Effector memory CD8-positive, alpha-beta T cell (primary cell): ENCODE measurements around the gene TNRC6C.
A peak's percentile ranks its signal among the peaks of the same experiment; 100 is the strongest.
"Not testable (repeated sequence)": the region's sequence is repeated elsewhere in the genome, so short reads cannot be mapped to it uniquely, and the experiment has no call there.

Experiments used
- ATAC-seq: fragments of 150-1000 bp; cut with Tn5 transposase; replicated peaks from 2 replicates; pipeline ENCODE4 v1.10.0; 2021; ENCODE audit warnings: mild to moderate bottlenecking, moderate library complexity
- DNase-seq, 3 experiments: peaks; one replicate each; pipeline ENCODE4 v3.0.0; 2021
- H3K27ac Mint-ChIP-seq, 2 donors: one replicate each; pipeline ENCODE4 v1.8.0; 2022; ENCODE audit warnings: mild to moderate bottlenecking in 2 of 2, mixed read lengths in 2 of 2, moderate library complexity in 2 of 2
- H3K27me3 Mint-ChIP-seq, 2 donors: one replicate each; pipeline ENCODE4 v1.8.0; 2022; ENCODE audit warnings: mixed read lengths in 2 of 2
- H3K36me3 Mint-ChIP-seq: one replicate; pipeline ENCODE4 v1.8.0; 2022; ENCODE audit warnings: mild to moderate bottlenecking, moderate library complexity, mixed read lengths; ENCODE audit not compliant: insufficient read depth
- H3K4me1 Mint-ChIP-seq, 2 donors: one replicate each; pipeline ENCODE4 v1.8.0; 2022; ENCODE audit warnings: low read depth in 2 of 2, mixed read lengths in 2 of 2
- H3K4me3 Mint-ChIP-seq, 2 donors: one replicate each; pipeline ENCODE4 v1.8.0; 2022; ENCODE audit warnings: mild to moderate bottlenecking in 2 of 2, mixed read lengths in 2 of 2, moderate library complexity in 2 of 2
- H3K9me3 Mint-ChIP-seq, 2 donors: one replicate each; pipeline ENCODE4 v1.8.0; 2022; ENCODE audit warnings: mixed read lengths in 2 of 2

Gene TNRC6C

DNA sequence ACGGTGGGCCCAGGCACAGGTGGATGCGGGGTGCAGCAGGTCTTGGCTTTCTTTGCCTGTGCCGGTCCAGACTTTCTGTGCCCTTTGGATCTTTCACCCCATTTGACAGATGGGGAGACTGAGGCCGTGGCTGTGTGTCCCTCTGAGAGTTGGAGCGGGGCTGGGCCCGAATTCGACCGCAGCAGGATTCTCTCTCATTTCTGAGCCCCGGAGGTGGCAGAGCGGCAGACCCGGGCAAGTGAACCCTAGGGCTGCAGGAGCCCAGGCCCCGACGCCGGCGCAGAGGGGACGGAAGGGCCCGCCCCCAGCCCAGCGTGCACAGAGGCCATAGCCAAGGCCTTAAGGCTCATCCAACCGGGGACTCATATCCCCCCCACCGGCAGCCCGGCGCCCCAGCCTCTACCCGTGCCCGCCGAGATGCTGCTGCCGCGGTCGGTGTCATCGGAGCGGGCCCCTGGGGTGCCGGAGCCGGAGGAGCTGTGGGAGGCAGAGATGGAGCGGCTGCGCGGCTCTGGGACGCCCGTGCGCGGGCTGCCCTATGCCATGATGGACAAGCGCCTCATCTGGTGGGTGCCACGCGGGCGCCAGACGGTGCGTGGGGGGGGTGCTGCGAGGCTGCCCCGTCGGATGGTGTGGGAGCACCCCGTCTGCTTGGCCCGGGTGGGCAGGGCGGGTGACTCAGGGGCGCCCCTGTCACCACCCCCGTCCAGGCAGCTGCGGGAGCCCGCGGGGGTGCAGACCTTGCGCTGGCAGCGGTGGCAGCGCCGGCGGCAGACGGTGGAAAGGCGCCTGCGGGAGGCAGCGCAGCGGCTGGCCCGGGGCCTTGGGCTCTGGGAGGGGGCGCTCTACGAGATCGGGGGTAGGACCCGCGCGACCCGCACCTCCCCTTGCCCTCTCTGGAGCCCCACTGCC is 172.9 kb downstream of the TNRC6C start:
- peak overlapping the region; percentile 96 to 99 for H3K27ac Mint-ChIP-seq
- peak in 2 of 3 experiments; percentile 41 to 46 for DNase-seq
- no peaks in the 10 kb centered on the region for H3K27me3 Mint-ChIP-seq
- H3K4me3 Mint-ChIP-seq, result peak overlapping the region; percentile 99 to 100
- H3K4me1 Mint-ChIP-seq, result peaks cover 55 to 64% of the 10 kb centered on the region in 2 donors
- ATAC-seq, result peak; percentile 1
- peaks cover 92% of the 10 kb centered on the region for H3K36me3 Mint-ChIP-seq
- H3K9me3 Mint-ChIP-seq, result no peaks in the 10 kb centered on the region

DNA sequence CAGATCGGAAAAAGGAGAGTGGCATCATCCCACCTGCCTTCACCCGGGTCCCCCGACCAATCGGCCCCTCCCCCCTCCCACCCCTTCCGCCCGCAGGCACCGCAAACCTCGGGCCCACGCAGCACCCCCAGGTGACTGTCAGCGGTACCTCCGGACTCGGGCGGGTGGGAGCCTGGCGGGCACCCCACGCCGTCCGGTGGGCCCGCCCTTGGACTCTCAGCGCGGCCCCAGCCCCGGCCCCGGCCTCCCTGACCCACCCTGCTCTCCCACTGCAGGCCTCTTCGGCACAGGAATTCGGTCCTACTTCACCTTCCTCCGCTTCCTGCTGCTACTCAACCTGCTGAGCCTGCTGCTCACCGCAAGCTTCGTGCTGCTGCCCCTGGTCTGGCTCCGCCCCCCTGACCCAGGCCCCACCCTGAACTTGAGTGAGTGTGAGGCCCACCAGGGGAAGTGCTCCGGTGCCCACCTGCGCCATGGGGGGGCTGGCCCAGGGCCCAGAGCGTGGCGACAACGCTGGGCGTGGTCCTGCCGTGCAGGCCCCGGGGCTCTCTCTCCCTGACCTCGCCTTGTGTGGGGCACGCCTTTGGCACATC is 173.7 kb downstream of the TNRC6C start:
- H3K4me1 Mint-ChIP-seq, result peaks cover 53 to 61% of the 10 kb centered on the region in 2 donors
- peak; percentile 18 for ATAC-seq
- no peaks in the 10 kb centered on the region for H3K27me3 Mint-ChIP-seq
- no peaks in the 10 kb centered on the region for H3K9me3 Mint-ChIP-seq
- DNase-seq, result peak; percentile 62 to 74 (median 74)
- peaks cover 92% of the 10 kb centered on the region for H3K36me3 Mint-ChIP-seq
- peak overlapping the region; percentile 99 to 100 for H3K4me3 Mint-ChIP-seq
- peak overlapping the region; percentile 83 to 99 for H3K27ac Mint-ChIP-seq

DNA sequence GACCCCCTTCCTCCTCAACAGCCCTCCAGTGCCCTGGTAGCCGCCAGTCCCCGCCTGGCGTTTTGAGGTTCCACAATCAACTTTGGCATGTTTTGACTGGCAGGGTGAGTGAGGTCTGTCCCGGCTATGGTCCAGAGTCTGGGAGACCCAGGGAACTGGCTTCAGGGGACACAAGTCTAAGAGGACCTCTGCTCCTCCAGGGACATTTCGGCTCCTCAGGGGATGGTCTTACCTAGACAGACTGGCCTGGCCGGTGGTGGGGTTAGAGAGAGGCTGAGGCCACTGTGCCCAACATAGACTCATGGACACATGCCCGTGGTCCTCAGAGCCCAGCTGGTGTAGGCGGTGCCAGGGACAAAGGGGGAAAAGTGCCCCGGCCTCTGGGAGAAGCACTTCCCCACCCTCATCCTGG is 174.3 kb downstream of the TNRC6C start:
- DNase-seq, result no peak
- no peaks in the 10 kb centered on the region for H3K9me3 Mint-ChIP-seq
- peak overlapping the region; percentile 83 to 99 for H3K27ac Mint-ChIP-seq
- H3K27me3 Mint-ChIP-seq, result no peaks in the 10 kb centered on the region
- peaks cover 92% of the 10 kb centered on the region for H3K36me3 Mint-ChIP-seq
- peak overlapping the region; percentile 99 to 100 for H3K4me3 Mint-ChIP-seq
- H3K4me1 Mint-ChIP-seq, result peaks cover 53 to 65% of the 10 kb centered on the region in 2 donors
- ATAC-seq, result no peak

DNA sequence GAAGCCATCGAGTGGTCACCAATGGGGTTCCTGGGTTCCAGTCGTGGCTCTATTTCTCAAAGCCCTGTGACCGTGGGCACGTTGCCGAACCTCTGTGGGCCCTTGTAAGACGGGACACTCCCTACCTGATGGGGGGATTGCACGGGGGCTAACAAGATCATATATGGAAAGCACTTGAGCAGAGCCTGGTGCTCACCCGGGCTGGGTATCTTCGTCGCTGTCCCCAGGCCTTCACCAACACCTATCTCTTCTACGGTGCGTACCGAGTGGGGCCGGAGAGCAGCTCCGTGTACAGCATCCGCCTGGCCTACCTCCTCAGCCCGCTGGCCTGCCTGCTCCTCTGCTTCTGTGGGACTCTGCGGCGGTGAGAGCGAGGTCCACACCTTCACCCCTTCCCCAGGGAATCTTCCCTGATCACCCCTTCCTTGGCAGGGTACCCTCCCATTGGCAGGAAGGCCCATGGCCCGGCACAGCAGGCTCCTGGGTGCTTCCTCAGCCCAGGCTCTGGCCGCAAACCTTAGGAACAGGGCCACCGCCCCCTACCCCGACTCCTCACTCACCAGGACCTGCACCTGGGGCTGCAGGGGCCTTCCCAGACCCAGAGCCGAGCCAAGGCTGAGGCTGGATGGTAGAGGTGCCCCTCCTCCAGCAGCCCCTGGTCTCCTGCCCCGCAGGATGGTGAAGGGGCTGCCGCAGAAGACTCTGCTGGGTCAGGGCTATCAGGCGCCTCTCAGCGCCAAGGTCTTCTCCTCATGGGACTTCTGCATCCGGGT is 174.9 kb downstream of the TNRC6C start:
- ATAC-seq (no peak), DNase-seq (no peak)
- Mint-ChIP-seq H3K9me3 (no peaks in the 10 kb centered on the region), H3K4me1 (peaks cover 59 to 71% of the 10 kb centered on the region in 2 donors), H3K27me3 (no peaks in the 10 kb centered on the region), H3K36me3 (peaks cover 92% of the 10 kb centered on the region), H3K4me3 (peak overlapping the region; percentile 99 to 100), H3K27ac (peak overlapping the region; percentile 83 to 99)

DNA sequence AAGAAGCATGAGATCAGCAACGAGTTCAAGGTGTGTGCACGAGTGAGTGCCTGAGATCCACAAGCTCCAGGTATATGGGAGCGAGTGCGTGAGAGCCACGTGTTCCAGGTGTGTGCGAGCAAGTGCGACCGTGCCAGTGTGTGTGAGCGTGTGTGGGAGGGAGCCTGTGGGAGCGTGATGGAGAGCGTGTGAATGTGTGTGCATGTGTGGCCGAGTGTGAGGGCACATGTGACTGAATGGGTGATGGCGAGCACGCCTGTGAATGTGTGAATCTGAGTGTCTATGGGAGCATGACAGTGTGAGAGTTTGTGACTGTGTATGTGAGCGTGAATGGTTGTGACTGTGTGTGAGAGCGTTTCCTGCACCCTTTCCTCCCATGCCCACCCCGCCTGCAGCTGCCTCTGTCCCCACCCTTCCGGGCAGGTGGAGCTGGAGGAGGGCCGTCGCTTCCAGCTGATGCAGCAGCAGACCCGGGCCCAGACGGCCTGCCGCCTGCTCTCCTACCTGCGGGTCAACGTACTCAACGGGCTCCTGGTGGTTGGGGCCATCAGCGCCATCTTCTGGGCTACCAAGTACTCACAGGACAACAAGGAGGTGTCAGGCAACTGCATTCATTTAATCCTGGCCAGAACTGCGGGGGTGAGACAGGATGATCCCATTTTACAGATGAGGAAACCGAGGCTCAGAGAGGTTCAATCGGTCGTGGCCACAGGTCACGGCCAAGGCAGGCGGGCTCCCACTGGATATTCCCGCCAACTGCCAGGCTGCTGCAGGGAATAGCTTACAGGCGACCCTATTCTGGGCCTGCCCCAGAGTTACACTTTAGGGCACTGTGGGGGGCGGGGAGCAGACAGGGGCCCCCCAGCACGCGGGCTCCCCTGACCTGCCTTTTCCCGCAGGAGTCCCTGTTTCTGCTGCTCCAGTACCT is 175.7 kb downstream of the TNRC6C start:
- ATAC-seq, result peak; percentile 27
- Mint-ChIP-seq H3K4me3 (peak overlapping the region; percentile 99 to 100), H3K27ac (peak overlapping the region; percentile 60 to 99), H3K36me3 (peaks cover 90% of the 10 kb centered on the region), H3K4me1 (peaks cover 62 to 74% of the 10 kb centered on the region in 2 donors), H3K27me3 (no peaks in the 10 kb centered on the region), H3K9me3 (no peaks in the 10 kb centered on the region)
- peak; percentile 73 to 77 (median 76) for DNase-seq

DNA sequence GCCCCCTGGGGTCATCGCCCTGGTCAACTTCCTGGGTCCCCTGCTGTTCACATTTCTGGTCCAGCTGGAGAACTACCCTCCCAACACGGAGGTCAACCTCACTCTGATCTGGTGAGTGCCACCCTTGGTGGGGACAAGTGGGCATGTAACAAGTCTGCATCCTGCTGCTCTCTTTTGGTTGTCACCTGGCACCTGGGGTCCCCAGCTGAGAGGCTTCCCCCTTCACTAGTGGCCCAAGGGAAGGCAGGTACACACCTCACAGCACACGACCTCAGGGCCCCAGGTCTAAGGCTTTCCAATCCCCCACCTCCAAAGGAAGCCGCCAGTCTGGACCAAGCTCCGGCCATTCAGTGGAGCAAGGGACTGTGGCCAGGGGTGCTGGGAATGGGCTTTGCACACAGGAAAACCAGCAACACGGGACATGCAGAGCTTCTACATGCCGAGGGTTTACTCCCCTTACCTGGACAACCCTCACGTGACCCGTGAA is 176.4 kb downstream of the TNRC6C start:
- Mint-ChIP-seq H3K36me3 (peaks cover 85% of the 10 kb centered on the region), H3K4me3 (peak overlapping the region; percentile 99 to 100)

DNA sequence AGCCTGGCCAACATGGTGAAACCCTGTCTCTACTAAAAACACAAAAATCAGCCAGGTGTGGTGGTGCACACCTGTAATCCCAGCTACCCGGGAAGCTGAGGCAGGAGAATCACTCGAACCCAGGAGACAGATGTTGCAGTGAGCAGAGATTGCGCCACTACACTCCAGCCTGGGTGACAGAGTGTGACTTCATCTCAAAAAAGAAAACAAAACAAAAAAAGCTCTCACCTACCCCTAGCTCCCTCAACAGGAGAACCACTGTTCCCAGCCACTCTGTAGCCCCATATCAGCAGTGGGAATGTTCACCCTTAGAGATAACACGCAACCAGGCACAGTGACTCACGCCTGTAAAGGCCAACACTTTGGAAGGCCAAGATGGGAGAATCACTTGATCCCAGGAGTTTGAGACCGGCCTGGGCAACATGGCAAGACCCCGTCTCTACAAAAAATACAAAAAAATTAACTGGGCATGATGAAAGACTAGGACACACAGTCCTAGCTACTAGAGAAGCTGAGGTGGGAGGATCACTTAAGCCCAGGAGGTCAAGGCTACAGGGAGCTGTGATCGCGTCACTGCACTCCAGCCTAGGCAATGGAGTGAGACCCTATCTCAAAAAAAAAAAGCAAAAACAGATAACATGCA is 177.5 kb downstream of the TNRC6C start:
- no peak for DNase-seq
- Mint-ChIP-seq H3K27me3 (no peaks in the 10 kb centered on the region), H3K27ac (no peak overlapping the region), H3K4me3 (peak overlapping the region; percentile 19 to 33), H3K9me3 (no peaks in the 10 kb centered on the region), H3K4me1 (peaks cover 59 to 65% of the 10 kb centered on the region in 2 donors), H3K36me3 (peaks cover 83% of the 10 kb centered on the region)
- ATAC-seq, result no peak

More for the DNA sequence above, 176.4 kb downstream of the TNRC6C start:
- Mint-ChIP-seq H3K27me3 (no peaks in the 10 kb centered on the region), H3K27ac (peak overlapping the region in 1 of 2 donors; percentile 99), H3K9me3 (no peaks in the 10 kb centered on the region), H3K4me1 (peaks cover 59 to 71% of the 10 kb centered on the region in 2 donors)
- no peak for DNase-seq
- ATAC-seq, result no peak

DNA sequence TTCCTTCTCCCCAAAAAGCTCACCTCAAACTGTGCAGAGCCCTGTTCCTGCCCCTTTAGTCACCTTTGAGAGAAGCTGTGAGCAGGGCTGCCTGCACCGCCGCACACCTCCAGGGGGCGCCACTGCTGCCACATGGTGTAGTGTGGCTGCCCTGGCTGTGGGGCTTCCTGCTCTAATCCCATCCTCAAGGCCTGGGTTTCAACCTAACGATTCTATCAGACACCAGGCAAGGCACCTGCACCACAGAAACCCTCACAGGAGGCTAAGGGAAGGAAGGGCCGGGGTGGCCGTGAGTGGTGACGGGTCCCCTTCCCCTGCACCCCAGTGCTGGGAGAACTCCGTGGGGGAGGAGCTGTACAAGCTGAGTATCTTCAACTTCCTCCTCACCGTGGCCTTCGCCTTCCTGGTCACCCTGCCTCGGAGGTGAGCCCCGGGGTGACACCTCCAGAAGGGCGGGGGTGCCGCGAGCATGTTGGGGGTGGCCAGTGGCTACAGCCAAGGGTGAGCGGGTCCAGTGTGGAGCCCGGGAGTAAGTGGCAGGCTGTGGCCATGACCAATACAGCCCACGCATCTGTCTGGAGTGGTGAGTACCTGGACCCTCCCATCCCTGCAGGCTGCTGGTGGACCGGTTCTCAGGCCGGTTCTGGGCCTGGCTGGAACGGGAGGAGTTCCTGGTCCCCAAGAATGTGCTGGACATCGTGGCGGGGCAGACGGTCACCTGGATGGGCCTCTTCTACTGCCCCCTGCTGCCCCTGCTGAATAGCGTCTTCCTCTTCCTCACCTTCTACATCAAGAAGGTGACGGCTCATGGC is 179.1 kb downstream of the TNRC6C start:
- peak in 1 of 3 experiments; percentile 56 for DNase-seq
- Mint-ChIP-seq H3K36me3 (peaks cover 77% of the 10 kb centered on the region), H3K4me1 (peaks cover 63 to 64% of the 10 kb centered on the region in 2 donors)

DNA sequence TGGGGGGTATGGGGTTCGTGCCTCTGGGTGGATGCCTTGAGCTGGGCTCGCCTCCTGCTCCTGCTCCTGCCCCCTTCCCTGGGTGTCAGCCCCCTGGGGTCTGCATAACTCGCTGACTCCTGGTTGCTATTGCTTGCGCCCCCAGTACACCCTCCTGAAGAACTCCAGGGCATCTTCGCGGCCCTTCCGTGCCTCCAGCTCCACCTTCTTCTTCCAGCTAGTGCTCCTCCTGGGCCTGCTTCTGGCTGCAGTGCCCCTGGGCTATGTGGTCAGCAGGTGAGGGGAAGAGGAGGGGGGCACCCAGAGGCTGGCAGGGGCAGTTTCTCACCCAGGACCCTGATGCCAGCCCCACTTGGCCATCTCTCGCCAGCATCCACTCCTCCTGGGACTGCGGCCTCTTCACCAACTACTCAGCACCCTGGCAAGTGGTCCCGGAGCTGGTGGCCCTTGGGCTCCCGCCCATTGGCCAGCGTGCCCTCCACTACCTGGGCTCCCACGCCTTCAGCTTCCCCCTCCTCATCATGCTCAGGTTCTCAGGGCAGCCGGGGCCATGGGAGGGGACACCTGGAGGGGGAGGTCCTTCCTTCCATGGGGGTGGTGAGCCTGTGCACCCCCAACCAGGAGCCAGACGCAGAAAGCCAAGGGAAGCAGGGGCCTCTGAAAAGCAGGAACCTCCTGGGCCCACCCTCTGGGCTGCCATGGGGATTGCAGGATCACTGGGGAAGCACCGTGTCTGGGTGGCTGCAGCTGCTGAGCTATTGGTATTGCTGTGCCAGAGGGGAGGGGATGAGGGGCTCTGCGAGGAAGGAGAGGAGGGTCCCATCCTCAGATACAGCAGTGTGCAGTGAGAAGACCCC is 179.9 kb downstream of the TNRC6C start:
- no peaks in the 10 kb centered on the region for H3K9me3 Mint-ChIP-seq
- no peaks in the 10 kb centered on the region for H3K27me3 Mint-ChIP-seq
- H3K36me3 Mint-ChIP-seq, result peaks cover 70% of the 10 kb centered on the region
- peak overlapping the region in 1 of 2 donors; percentile 93 for H3K27ac Mint-ChIP-seq
- ATAC-seq (no peak), DNase-seq (no peak)
- H3K4me1 Mint-ChIP-seq, result peaks cover 58% of the 10 kb centered on the region in 2 donors
- H3K4me3 Mint-ChIP-seq, result peak overlapping the region; percentile 29 to 75

More for the DNA sequence above, 179.1 kb downstream of the TNRC6C start:
- H3K4me3 Mint-ChIP-seq, result peak overlapping the region; percentile 45 to 75
- peak; percentile 38 for ATAC-seq
- peak overlapping the region in 1 of 2 donors; percentile 93 for H3K27ac Mint-ChIP-seq
- no peaks in the 10 kb centered on the region for H3K27me3 Mint-ChIP-seq
- no peaks in the 10 kb centered on the region for H3K9me3 Mint-ChIP-seq

DNA sequence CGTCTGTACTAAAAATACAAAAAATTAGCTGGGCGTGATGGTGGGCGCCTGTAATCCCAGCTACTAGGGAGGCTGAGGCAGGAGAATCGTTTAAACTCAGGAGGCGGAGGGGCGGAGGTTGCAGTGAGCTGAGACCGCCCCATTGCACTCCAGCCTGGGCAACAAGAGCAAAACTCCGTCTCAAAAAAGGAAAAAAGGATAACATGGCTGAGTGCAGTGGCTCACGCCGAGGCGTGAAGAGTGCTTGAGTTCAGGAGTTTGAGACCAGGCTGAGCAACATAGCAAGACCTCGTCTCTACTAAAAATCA is 181.3 kb downstream of the TNRC6C start:
- not testable (repeated sequence) for DNase-seq, ATAC-seq, H3K9me3 Mint-ChIP-seq, H3K27me3 Mint-ChIP-seq
- Mint-ChIP-seq H3K4me1 (peaks cover 51 to 54% of the 10 kb centered on the region in 2 donors), H3K4me3 (peak overlapping the region; percentile 65), H3K36me3 (peaks cover 56% of the 10 kb centered on the region), H3K27ac (peak overlapping the region; percentile 54 to 93)
